Trophoblast cell (in vitro differentiated cells and primary cell): Measurements from ENCODE around the gene VNN1.

ENCODE experiments used
- DNase-seq, 2 donors: peaks; one replicate each; pipeline ENCODE4 v3.0.0-alpha.2; 2016
- H2AFZ ChIP-seq: 2 replicates; pipeline ENCODE4 v1.6.1; 2013; ENCODE audit warnings: low read length, moderate library complexity, mild to moderate bottlenecking; ENCODE audit not compliant: insufficient read depth, poor library complexity
- H2AK5ac ChIP-seq: 2 replicates; pipeline ENCODE4 v1.6.1; 2013; ENCODE audit warnings: mild to moderate bottlenecking, low read length
- H2BK120ac ChIP-seq: 2 replicates; pipeline ENCODE4 v1.6.1; 2013; ENCODE audit warnings: low read length, mild to moderate bottlenecking, moderate library complexity; ENCODE audit not compliant: insufficient read depth, poor library complexity
- H2BK12ac ChIP-seq: 2 replicates; pipeline ENCODE4 v1.6.1; 2013; ENCODE audit warnings: mild to moderate bottlenecking, low read length, moderate library complexity
- H2BK5ac ChIP-seq: 2 replicates; pipeline ENCODE4 v1.6.1; 2013; ENCODE audit warnings: low read length, low read depth, moderate library complexity, mild to moderate bottlenecking; ENCODE audit not compliant: poor library complexity
- H3K14ac ChIP-seq: 2 replicates; pipeline ENCODE4 v1.6.1; 2013; ENCODE audit warnings: mild to moderate bottlenecking, low read length
- H3K18ac ChIP-seq: 2 replicates; pipeline ENCODE4 v1.6.1; 2013; ENCODE audit warnings: mild to moderate bottlenecking, low read length
- H3K23ac ChIP-seq: 2 replicates; pipeline ENCODE4 v1.6.1; 2013; ENCODE audit warnings: low read length
- H3K27ac ChIP-seq: 2 replicates; pipeline ENCODE4 v1.5.1; 2013; ENCODE audit warnings: low read depth, mild to moderate bottlenecking, inconsistent platforms, low read length, moderate library complexity
- H3K27me3 ChIP-seq: 2 replicates; pipeline ENCODE4 v1.6.1; 2013; ENCODE audit warnings: inconsistent platforms, mild to moderate bottlenecking, low read length, moderate library complexity; ENCODE audit not compliant: insufficient read depth
- H3K36me3 ChIP-seq, 2 experiments: 1 replicate in 1 of 2; 2 replicates in 1 of 2; pipeline ENCODE4 v1.6.1; 2013; ENCODE audit warnings: low read length in 2 of 2, mild to moderate bottlenecking in 2 of 2, moderate library complexity in 1 of 2; ENCODE audit not compliant: insufficient read depth in 2 of 2, control insufficient read depth in 1 of 2
- H3K4ac ChIP-seq: 2 replicates; pipeline ENCODE4 v1.6.1; 2013; ENCODE audit warnings: low read depth, mild to moderate bottlenecking, low read length, moderate library complexity
- H3K4me1 ChIP-seq, 2 experiments: 1 replicate in 1 of 2; 2 replicates in 1 of 2; pipeline ENCODE4 v1.6.1; 2013; ENCODE audit warnings: low read length in 2 of 2, mild to moderate bottlenecking in 2 of 2, moderate library complexity in 1 of 2; ENCODE audit not compliant: insufficient read depth in 2 of 2, control insufficient read depth in 1 of 2
- H3K4me2 ChIP-seq: 2 replicates; pipeline ENCODE4 v1.6.1; 2013; ENCODE audit warnings: inconsistent platforms, mild to moderate bottlenecking, low read length, moderate library complexity
- H3K4me3 ChIP-seq: 2 replicates; pipeline ENCODE4 v1.5.1; 2013; ENCODE audit warnings: mild to moderate bottlenecking, low read depth, low read length, inconsistent platforms
- H3K79me1 ChIP-seq: one replicate; pipeline ENCODE4 v1.6.1; 2013; ENCODE audit warnings: low read length
- H3K79me2 ChIP-seq: 2 replicates; pipeline ENCODE4 v1.6.1; 2013; ENCODE audit warnings: low read length, mild to moderate bottlenecking; ENCODE audit not compliant: control insufficient read depth, insufficient read depth, poor library complexity
- H3K9ac ChIP-seq: 2 replicates; pipeline ENCODE4 v1.6.1; 2013; ENCODE audit warnings: mild to moderate bottlenecking, low read length
- H3K9me3 ChIP-seq: 2 replicates; pipeline ENCODE4 v1.6.1; 2013; ENCODE audit warnings: low read depth, mild to moderate bottlenecking, control low read depth, inconsistent platforms, low read length; ENCODE audit not compliant: insufficient read depth
- H4K12ac ChIP-seq: 2 replicates; pipeline ENCODE4 v1.6.1; 2013; ENCODE audit warnings: low read depth, mild to moderate bottlenecking, low read length, moderate library complexity
- H4K8ac ChIP-seq: 2 replicates; pipeline ENCODE4 v1.6.1; 2013; ENCODE audit warnings: low read depth, mild to moderate bottlenecking, low read length, moderate library complexity
- H4K91ac ChIP-seq: one replicate; pipeline ENCODE4 v1.6.1; 2013; ENCODE audit warnings: low read depth, mild to moderate bottlenecking, low read length, moderate library complexity
- WGBS: extraction: QIAGEN DNeasy Blood & Tissue Kit; methylation state at CpG from one replicate; pipeline ENCODE4 v1.1.7; 2013; ENCODE audit warnings: missing lambda C conversion rate; ENCODE audit not compliant: insufficient read length, insufficient coverage; ENCODE audit errors: extremely low coverage; 5-methylcytosine and 5-hydroxymethylcytosine counted together

VNN1 gene

GRCh38 chr6:132671295-132671694, 42.6 kb downstream of the VNN1 start:
- H3K14ac ChIP-seq, result no peak overlapping the region
- H2BK12ac ChIP-seq, result no peak overlapping the region
- H3K4ac ChIP-seq, result no peak overlapping the region
- no peak overlapping the region for H2AK5ac ChIP-seq
- no peaks in the 10 kb centered on the region for H3K4me1 ChIP-seq
- H2AFZ ChIP-seq, result no peak overlapping the region
- no peaks in the 10 kb centered on the region for H3K79me2 ChIP-seq
- no CpG with 5 or more reads among the region's 1 CpG for WGBS
- no peak overlapping the region for H3K4me2 ChIP-seq
- H3K9ac ChIP-seq, result no peak overlapping the region
- H3K18ac ChIP-seq, result no peak overlapping the region
- H3K27ac ChIP-seq, result no peak overlapping the region
- H3K27me3 ChIP-seq, result no peaks in the 10 kb centered on the region
- H4K91ac ChIP-seq, result no peak overlapping the region
- H3K4me3 ChIP-seq, result no peak overlapping the region
- no peaks in the 10 kb centered on the region for H3K36me3 ChIP-seq
- no peak overlapping the region for H2BK5ac ChIP-seq
- H3K9me3 ChIP-seq, result no peaks in the 10 kb centered on the region
- no peak overlapping the region for H4K8ac ChIP-seq
- no peak overlapping the region for H2BK120ac ChIP-seq
- no peak overlapping the region for H3K23ac ChIP-seq
- no peaks in the 10 kb centered on the region for H3K79me1 ChIP-seq
- H4K12ac ChIP-seq, result no peak overlapping the region
- no peak for DNase-seq

- no peaks in the 10 kb centered on the region for H3K36me3 ChIP-seq
- no peaks in the 10 kb centered on the region for H3K79me2 ChIP-seq
- H3K4me3 ChIP-seq, result no peak overlapping the region
- H2AFZ ChIP-seq, result no peak overlapping the region
- H3K4me1 ChIP-seq, result no peaks in the 10 kb centered on the region
- no peaks in the 10 kb centered on the region for H3K79me1 ChIP-seq
- H2BK120ac ChIP-seq, result no peak overlapping the region
- peak overlapping the region; percentile 2 for H4K91ac ChIP-seq
- no peaks in the 10 kb centered on the region for H3K9me3 ChIP-seq
- H3K4ac ChIP-seq, result no peak overlapping the region
- peak overlapping the region; percentile 54 for H4K8ac ChIP-seq
- no peak overlapping the region for H3K27ac ChIP-seq
- H3K27me3 ChIP-seq, result no peaks in the 10 kb centered on the region
- H2BK5ac ChIP-seq, result no peak overlapping the region
- H2BK12ac ChIP-seq, result peak overlapping the region; percentile 64
- WGBS, result no CpG with 5 or more reads among the region's 4 CpGs
- no peak overlapping the region for H2AK5ac ChIP-seq
- no peak overlapping the region for H4K12ac ChIP-seq
- no peak overlapping the region for H3K14ac ChIP-seq
- H3K4me2 ChIP-seq, result no peak overlapping the region
- H3K23ac ChIP-seq, result no peak overlapping the region
- H3K18ac ChIP-seq, result no peak overlapping the region
- peak in 1 of 2 donors; percentile 75 for DNase-seq
- no peak overlapping the region for H3K9ac ChIP-seq
Measured at GRCh38 chr6:132669690-132670291, 44.1 kb downstream of the VNN1 start.

GRCh38 chr6:132666118-132666517, 47.7 kb downstream of the VNN1 start:
- WGBS, result 100% methylated on average over 1 of the region's 4 CpGs

GRCh38 chr6:132664309-132665034, 49.4 kb downstream of the VNN1 start:
- Histone ChIP-seq H3K4me1 (no peaks in the 10 kb centered on the region), H3K79me1 (no peaks in the 10 kb centered on the region), H3K9ac (no peak overlapping the region), H4K12ac (no peak overlapping the region), H2BK5ac (no peak overlapping the region), H3K18ac (no peak overlapping the region), H4K91ac (no peak overlapping the region), H3K79me2 (no peaks in the 10 kb centered on the region), H3K4ac (peak overlapping the region; percentile 31), H2AK5ac (peak overlapping the region; percentile 56), H3K23ac (no peak overlapping the region), H3K36me3 (no peaks in the 10 kb centered on the region), H3K4me3 (no peak overlapping the region), H2BK120ac (no peak overlapping the region), H4K8ac (no peak overlapping the region), H3K14ac (no peak overlapping the region), H3K9me3 (no peaks in the 10 kb centered on the region), H2AFZ (no peak overlapping the region), H3K27ac (no peak overlapping the region), H2BK12ac (peak overlapping the region; percentile 60), H3K4me2 (no peak overlapping the region), H3K27me3 (no peaks in the 10 kb centered on the region)
- no CpG with 5 or more reads among the region's 1 CpG for WGBS
- DNase-seq, result no peak

More at GRCh38 chr6:132666118-132666517, 47.7 kb downstream of the VNN1 start:
- H2BK5ac ChIP-seq, result no peak overlapping the region
- H4K8ac ChIP-seq, result no peak overlapping the region
- H3K14ac ChIP-seq, result no peak overlapping the region
- peak; percentile 57 to 87 for DNase-seq
- H3K79me2 ChIP-seq, result no peaks in the 10 kb centered on the region
- H3K36me3 ChIP-seq, result no peaks in the 10 kb centered on the region
- no peak overlapping the region for H3K18ac ChIP-seq
- no peak overlapping the region for H3K23ac ChIP-seq
- no peak overlapping the region for H3K4me2 ChIP-seq
- no peak overlapping the region for H4K12ac ChIP-seq
- no peaks in the 10 kb centered on the region for H3K27me3 ChIP-seq
- H2AFZ ChIP-seq, result no peak overlapping the region
- no peak overlapping the region for H4K91ac ChIP-seq
- no peaks in the 10 kb centered on the region for H3K9me3 ChIP-seq
- H3K79me1 ChIP-seq, result no peaks in the 10 kb centered on the region
- no peak overlapping the region for H3K4me3 ChIP-seq
- H2BK120ac ChIP-seq, result no peak overlapping the region
- H3K4ac ChIP-seq, result no peak overlapping the region
- no peak overlapping the region for H2BK12ac ChIP-seq
- H3K9ac ChIP-seq, result no peak overlapping the region
- H2AK5ac ChIP-seq, result no peak overlapping the region
- H3K4me1 ChIP-seq, result no peaks in the 10 kb centered on the region
- no peak overlapping the region for H3K27ac ChIP-seq
